Vagina (tissue), 2 donors: Measurements from ENCODE around the gene MT4. TPM values are rescaled to one million over a fixed set of nuclear protein-coding genes. Genes with fewer than 3 reads are reported as not detected.

ENCODE experiments used
- DNase-seq, 2 donors: peaks; one replicate each; pipeline ENCODE4 v3.0.0-alpha.2; 2017; ENCODE audit errors: extremely low spot score in 2 of 2
- H3K27ac ChIP-seq: fragments of 200-600 bp; sonication (generic); one replicate; pipeline ENCODE4 v1.5.1; 2019
- H3K27me3 ChIP-seq: fragments of 200-600 bp; sonication (generic); one replicate; pipeline ENCODE4 v1.5.1; 2019
- H3K36me3 ChIP-seq, 2 donors: fragments of 200-600 bp; sonication (generic); one replicate each; pipeline ENCODE4 v1.5.1; 2017 to 2019
- H3K4me1 ChIP-seq: fragments of 200-600 bp; sonication (generic); one replicate; pipeline ENCODE4 v1.5.1; 2019
- H3K4me3 ChIP-seq, 2 donors: fragments of 200-600 bp; sonication (generic); 1 replicate in 1 of 2; 2 replicates in 1 of 2; pipeline ENCODE4 v1.5.1; 2016 to 2019
- H3K9me3 ChIP-seq: fragments of 200-600 bp; sonication (generic); one replicate; pipeline ENCODE4 v1.5.1; 2019
- POLR2A ChIP-seq, 2 donors: fragments of 450-650 bp; IDR thresholded peaks; one replicate each; pipeline ENCODE4 v1.6.1; 2017; ENCODE audit warnings: antibody characterized with exemption in 2 of 2, mild to moderate bottlenecking in 2 of 2, moderate library complexity in 2 of 2
- POLR2AphosphoS5 ChIP-seq, 2 donors: sonication (generic); formaldehyde crosslinking; IDR thresholded peaks; one replicate each; pipeline ENCODE4 v1.9.0; 2017; ENCODE audit warnings: antibody characterized with exemption in 2 of 2, mild to moderate bottlenecking in 2 of 2, low read depth in 1 of 2; ENCODE audit not compliant: insufficient read depth in 1 of 2
- intact Hi-C: fragments of 100-400 bp; cut with DNase I; formaldehyde crosslinking; loops from one replicate; pipeline ENCODE4 v1.15.1; 2023
- total RNA-seq: library from RNA; depleted of rRNA; stranded (reverse); fragments of >200 nt; gene quantifications from one replicate; pipeline ENCODE4 v1.2.3, GENCODE V29; 2016
- TF ChIP-seq, protein P1 (sequence below), 3 experiments: fragments of 450-650 bp in 2 of 3; fragments of 200-600 bp in 1 of 3; sonication (generic) in 1 of 3; IDR thresholded peaks; one replicate each; pipeline ENCODE4 v1.5.1; 2017 to 2019; ENCODE audit warnings: antibody characterized with exemption in 3 of 3, mild to moderate bottlenecking in 2 of 3, moderate library complexity in 2 of 3

MT4 gene
- total RNA-seq, 1 donor from 2014 or later = 25.8 TPM

DNA sequence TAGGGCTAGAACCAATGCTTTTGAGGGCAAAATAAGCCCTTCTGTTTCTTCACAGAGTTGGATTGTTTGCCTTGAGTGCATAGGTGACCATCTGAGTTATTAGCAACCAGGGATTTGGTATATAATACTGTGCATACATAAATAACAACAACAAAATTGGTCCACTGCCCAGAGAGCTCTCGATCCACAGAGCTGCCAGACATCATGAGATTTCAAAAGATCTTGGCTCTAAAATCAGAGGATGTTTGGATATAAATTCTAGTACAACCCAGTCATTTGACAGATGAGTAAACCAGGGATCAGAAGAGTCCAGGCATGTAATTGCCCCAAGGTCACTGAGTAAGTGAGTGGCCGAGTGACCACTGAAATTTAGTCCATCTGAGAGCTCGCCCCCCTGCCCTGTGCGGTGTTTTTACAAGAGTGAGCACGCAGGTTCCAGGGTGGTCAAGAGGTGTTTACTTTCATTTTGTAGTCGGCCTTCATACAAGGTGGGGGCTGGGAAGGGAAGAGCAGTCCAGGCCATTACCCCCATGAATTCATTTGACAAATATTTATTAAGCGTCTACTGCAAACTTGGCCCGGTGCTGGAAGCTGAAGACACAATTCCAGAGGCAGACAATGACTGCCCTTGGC is 41.7 kb downstream of the MT4 start:
- no peaks in the 10 kb centered on the region for H3K36me3 ChIP-seq
- TF ChIP-seq POLR2A (IDR thresholded peaks at IDR 0.05) (no peak), POLR2AphosphoS5 (IDR thresholded peaks at IDR 0.05; ENCODE audit: insufficient read depth in 1 of 2, low read depth in 1 of 2) (peak in 1 of 2 donors; percentile 77)
- no peaks in the 10 kb centered on the region for H3K27me3 ChIP-seq
- H3K9me3 ChIP-seq = no peaks in the 10 kb centered on the region
- peak in 1 of 2 donors; percentile 97 for DNase-seq
- peaks cover 49% of the 10 kb centered on the region for H3K4me1 ChIP-seq
- H3K4me3 ChIP-seq = peak overlapping the region; percentile 25 to 67
- H3K27ac ChIP-seq = peak overlapping the region; percentile 83
- intact Hi-C loops = loop anchor here (2.0 kb wide), 1 partner anchor 76 kb away; the partner anchor contains the start of gene MT1X

DNA sequence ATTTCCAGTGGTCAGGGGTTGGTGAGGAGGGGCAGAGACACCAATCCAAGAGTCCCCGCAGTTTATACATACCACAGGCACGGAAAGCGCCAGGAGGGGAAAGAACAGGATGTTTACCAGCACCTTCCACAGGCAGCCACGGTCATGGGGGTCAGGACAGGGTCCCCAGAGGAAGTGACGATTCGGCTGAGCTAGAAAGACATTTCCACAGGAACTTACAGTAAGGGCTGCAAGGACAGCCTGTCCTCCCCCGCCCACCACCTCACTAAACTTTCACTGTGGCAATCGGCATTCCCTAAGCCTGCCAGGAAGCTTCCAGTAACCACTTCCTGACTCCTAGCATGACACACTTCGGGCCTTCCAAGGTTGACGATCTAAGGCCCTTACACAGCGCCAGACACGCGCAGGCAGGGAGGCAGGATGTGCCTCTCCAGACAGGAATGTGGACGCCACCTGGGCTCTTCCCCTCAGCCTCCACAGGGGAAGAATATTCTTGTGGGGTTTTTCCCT is 42.3 kb downstream of the MT4 start:
- intact Hi-C loops = loop anchor here (2.0 kb wide), 1 partner anchor 76 kb away; the partner anchor contains the start of gene MT1X
- peak overlapping the region; percentile 83 for H3K27ac ChIP-seq
- H3K4me1 ChIP-seq = peaks cover 51% of the 10 kb centered on the region
- DNase-seq = peak in 1 of 2 donors; percentile 99
- no peaks in the 10 kb centered on the region for H3K9me3 ChIP-seq
- no peaks in the 10 kb centered on the region for H3K27me3 ChIP-seq
- peak overlapping the region; percentile 63 to 67 for H3K4me3 ChIP-seq
- TF ChIP-seq, protein P1, sequence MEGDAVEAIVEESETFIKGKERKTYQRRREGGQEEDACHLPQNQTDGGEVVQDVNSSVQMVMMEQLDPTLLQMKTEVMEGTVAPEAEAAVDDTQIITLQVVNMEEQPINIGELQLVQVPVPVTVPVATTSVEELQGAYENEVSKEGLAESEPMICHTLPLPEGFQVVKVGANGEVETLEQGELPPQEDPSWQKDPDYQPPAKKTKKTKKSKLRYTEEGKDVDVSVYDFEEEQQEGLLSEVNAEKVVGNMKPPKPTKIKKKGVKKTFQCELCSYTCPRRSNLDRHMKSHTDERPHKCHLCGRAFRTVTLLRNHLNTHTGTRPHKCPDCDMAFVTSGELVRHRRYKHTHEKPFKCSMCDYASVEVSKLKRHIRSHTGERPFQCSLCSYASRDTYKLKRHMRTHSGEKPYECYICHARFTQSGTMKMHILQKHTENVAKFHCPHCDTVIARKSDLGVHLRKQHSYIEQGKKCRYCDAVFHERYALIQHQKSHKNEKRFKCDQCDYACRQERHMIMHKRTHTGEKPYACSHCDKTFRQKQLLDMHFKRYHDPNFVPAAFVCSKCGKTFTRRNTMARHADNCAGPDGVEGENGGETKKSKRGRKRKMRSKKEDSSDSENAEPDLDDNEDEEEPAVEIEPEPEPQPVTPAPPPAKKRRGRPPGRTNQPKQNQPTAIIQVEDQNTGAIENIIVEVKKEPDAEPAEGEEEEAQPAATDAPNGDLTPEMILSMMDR (IDR thresholded peaks at IDR 0.05) = no peak
- TF ChIP-seq POLR2AphosphoS5 (IDR thresholded peaks at IDR 0.05; ENCODE audit: insufficient read depth in 1 of 2, low read depth in 1 of 2) = peak; percentile 85 to 90
- TF ChIP-seq POLR2A (IDR thresholded peaks at IDR 0.05) = peak in 1 of 2 donors; percentile 4
- no peaks in the 10 kb centered on the region for H3K36me3 ChIP-seq

DNA sequence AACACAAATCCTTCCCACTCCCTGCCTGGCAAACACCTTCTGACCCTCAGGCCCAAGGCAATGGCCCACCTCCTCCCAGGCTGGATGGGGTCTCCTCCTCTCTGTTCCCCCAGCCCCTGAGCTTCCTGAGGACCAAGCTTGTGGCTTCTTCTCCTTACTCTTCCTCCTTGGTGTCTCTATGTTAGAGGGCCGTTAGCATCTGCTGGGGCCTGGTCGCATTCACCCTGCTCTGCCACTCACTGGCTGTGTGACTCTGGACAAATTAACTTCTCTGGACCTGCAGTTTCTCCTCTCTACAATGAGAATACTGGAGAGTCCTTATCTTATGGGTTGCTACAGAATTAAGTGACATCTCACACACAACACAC is 42.8 kb downstream of the MT4 start:
- no peak for DNase-seq
- Histone ChIP-seq H3K27me3 (no peaks in the 10 kb centered on the region), H3K27ac (peak overlapping the region; percentile 83), H3K4me3 (peak overlapping the region; percentile 63 to 67), H3K36me3 (no peaks in the 10 kb centered on the region), H3K4me1 (peaks cover 51% of the 10 kb centered on the region), H3K9me3 (no peaks in the 10 kb centered on the region)
- TF ChIP-seq, protein P1 (IDR thresholded peaks at IDR 0.05) = no peak
- no peak for TF ChIP-seq POLR2AphosphoS5 (IDR thresholded peaks at IDR 0.05; ENCODE audit: insufficient read depth in 1 of 2, low read depth in 1 of 2)
- no peak for TF ChIP-seq POLR2A (IDR thresholded peaks at IDR 0.05)
- intact Hi-C loops = loop anchor here (2.0 kb wide), 2 partner anchors 25 to 75 kb away; partner anchors contain the start of genes MT1M and MT1X

DNA sequence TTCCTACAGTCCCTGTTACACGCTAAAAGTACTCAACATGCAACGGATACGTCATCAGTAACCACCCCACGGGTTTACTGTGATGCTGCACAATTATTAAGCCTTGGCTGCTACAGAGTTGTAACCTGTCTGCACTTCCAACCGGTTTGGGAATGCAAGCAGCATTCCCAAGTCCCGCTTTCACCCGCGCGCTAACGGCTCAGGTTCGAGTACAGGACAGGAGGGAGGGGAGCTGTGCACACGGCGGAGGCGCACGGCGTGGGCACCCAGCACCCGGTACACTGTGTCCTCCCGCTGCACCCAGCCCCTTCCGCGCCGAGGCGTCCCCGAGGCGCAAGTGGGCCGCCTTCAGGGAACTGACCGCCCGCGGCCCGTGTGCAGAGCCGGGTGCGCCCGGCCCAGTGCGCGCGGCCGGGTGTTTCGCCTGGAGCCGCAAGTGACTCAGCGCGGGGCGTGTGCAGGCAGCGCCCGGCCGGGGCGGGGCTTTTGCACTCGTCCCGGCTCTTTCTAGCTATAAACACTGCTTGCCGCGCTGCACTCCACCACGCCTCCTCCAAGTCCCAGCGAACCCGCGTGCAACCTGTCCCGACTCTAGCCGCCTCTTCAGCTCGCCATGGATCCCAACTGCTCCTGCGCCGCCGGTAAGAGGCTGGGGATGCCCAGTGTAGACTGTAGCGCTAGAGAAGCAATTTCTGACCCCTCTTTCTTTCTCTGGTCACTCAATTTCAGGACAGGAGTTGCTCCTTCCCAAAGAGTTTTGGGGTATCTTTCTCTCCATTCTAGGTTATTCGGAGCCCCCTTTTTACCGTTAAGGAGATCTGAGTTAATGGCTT is 43.4 kb downstream of the MT4 start, which contains the start of gene MT2A:
Gene MT2A (plus strand): TSS at position 542 of the 833 bp plus-strand sequence. CDS start 72 bp downstream, at position 614.
- Histone ChIP-seq H3K4me3 (peak within 1 kb of the TSS; percentile 63 to 67), H3K27ac (peak within 1 kb of the TSS; percentile 83), H3K4me1 (peaks cover 51% of the 10 kb centered on the region), H3K27me3 (no peaks in the 10 kb centered on the region), H3K9me3 (no peaks in the 10 kb centered on the region), H3K36me3 (no peaks in the 10 kb centered on the region)
- intact Hi-C loops = loop anchor here (2.0 kb wide), 1 partner anchor 25 kb away; the partner anchor contains the start of gene MT1M
- DNase-seq = peak in 1 of 2 donors; percentile 97
- peak in 1 of 2 donors; percentile 91 for TF ChIP-seq POLR2A (IDR thresholded peaks at IDR 0.05)
- TF ChIP-seq, protein P1 (IDR thresholded peaks at IDR 0.05) = no peak
- TF ChIP-seq POLR2AphosphoS5 (IDR thresholded peaks at IDR 0.05; ENCODE audit: insufficient read depth in 1 of 2, low read depth in 1 of 2) = peak; percentile 76 to 96

DNA sequence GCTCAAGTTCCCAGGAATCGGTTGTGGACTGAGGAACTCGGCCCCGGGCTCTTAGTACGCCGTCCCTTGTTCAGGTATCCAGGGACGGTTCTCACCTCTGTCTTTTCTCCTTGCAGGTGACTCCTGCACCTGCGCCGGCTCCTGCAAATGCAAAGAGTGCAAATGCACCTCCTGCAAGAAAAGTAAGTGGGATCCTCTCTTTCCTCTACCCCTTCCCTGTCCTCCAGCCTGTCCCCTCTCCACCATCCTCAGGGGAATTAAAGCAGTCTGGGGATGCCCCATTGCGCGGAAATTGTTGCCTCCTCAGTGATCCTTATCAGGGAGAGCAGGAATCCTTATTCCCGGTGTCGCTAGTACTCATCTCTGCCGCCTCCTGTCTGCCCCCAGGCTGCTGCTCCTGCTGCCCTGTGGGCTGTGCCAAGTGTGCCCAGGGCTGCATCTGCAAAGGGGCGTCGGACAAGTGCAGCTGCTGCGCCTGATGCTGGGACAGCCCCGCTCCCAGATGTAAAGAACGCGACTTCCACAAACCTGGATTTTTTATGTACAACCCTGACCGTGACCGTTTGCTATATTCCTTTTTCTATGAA is 44.1 kb downstream of the MT4 start:
- DNase-seq = no peak
- H3K27ac ChIP-seq = peak overlapping the region; percentile 83
- no peaks in the 10 kb centered on the region for H3K27me3 ChIP-seq
- peak overlapping the region; percentile 63 to 67 for H3K4me3 ChIP-seq
- H3K9me3 ChIP-seq = no peaks in the 10 kb centered on the region
- TF ChIP-seq POLR2A (IDR thresholded peaks at IDR 0.05) (no peak), POLR2AphosphoS5 (IDR thresholded peaks at IDR 0.05; ENCODE audit: insufficient read depth in 1 of 2, low read depth in 1 of 2) (no peak)
- TF ChIP-seq, protein P1 (IDR thresholded peaks at IDR 0.05) = no peak
- no peaks in the 10 kb centered on the region for H3K36me3 ChIP-seq
- intact Hi-C loops = loop anchor here (2.0 kb wide), 1 partner anchor 24 kb away; the partner anchor contains the start of gene MT1M
- H3K4me1 ChIP-seq = peaks cover 51% of the 10 kb centered on the region
